Measurements from ENCODE around the gene KDM2A.

Gene KDM2A

DNA sequence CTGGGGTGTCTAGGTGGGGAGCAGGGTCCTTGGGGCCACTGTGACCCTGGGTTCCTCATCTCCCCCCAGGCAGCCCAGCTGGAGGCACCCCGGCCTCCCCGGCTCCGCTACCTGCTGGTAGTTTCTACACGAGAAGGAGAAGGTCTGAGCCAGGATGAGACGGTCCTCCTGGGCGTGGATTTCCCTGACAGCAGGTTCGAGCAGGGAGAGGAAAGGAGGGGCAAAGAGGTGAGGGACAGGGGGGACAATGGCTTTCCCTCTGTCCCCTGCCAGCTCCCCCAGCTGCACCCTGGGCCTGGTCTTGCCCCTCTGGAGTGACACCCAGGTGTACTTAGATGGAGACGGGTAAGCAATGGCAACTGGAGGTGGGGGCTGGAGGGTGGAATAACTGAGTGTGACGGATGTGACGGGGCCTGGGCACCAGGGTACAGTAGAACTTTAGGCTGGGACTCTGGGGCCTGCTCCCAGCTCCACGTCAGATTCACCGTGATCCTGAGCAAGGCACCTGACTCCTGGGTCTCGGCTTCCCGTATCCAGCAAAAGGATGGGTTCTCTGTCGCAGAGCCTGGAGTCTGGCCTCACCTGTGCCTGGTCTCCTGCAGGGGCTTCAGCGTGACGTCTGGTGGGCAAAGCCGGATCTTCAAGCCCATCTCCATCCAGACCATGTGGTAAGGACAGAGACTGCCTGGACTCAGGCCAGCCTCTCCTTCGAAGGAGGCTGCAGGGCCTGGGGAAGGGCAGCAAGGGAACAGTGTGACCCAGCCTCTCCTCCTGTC, 187.9 kb downstream of the KDM2A start:
- Histone ChIP-seq H3K36me3 (ENCODE audit: low read depth) (peaks cover 57% of the 10 kb centered on the region), H3K4me3 (ENCODE audit: severe bottlenecking) (no peak overlapping the region), H3K4me1 (ENCODE audit: insufficient read depth, poor library complexity, severe bottlenecking) (peaks cover 34% of the 10 kb centered on the region), H3K27me3 (ENCODE audit: insufficient read depth, poor library complexity, severe bottlenecking) (no peaks in the 10 kb centered on the region), H3K9me3 (ENCODE audit: severe bottlenecking) (no peaks in the 10 kb centered on the region), H3K27ac (ENCODE audit: poor library complexity, severe bottlenecking) (peak overlapping the region; percentile 82)
- DNase-seq (ENCODE audit: low spot score) (no peak), ATAC-seq (ENCODE audit: low read depth) (no peak)
- TF ChIP-seq, protein P1, sequence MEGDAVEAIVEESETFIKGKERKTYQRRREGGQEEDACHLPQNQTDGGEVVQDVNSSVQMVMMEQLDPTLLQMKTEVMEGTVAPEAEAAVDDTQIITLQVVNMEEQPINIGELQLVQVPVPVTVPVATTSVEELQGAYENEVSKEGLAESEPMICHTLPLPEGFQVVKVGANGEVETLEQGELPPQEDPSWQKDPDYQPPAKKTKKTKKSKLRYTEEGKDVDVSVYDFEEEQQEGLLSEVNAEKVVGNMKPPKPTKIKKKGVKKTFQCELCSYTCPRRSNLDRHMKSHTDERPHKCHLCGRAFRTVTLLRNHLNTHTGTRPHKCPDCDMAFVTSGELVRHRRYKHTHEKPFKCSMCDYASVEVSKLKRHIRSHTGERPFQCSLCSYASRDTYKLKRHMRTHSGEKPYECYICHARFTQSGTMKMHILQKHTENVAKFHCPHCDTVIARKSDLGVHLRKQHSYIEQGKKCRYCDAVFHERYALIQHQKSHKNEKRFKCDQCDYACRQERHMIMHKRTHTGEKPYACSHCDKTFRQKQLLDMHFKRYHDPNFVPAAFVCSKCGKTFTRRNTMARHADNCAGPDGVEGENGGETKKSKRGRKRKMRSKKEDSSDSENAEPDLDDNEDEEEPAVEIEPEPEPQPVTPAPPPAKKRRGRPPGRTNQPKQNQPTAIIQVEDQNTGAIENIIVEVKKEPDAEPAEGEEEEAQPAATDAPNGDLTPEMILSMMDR (IDR thresholded peaks at IDR 0.05; ENCODE audit: poor library complexity, severe bottlenecking) = no peak

DNA sequence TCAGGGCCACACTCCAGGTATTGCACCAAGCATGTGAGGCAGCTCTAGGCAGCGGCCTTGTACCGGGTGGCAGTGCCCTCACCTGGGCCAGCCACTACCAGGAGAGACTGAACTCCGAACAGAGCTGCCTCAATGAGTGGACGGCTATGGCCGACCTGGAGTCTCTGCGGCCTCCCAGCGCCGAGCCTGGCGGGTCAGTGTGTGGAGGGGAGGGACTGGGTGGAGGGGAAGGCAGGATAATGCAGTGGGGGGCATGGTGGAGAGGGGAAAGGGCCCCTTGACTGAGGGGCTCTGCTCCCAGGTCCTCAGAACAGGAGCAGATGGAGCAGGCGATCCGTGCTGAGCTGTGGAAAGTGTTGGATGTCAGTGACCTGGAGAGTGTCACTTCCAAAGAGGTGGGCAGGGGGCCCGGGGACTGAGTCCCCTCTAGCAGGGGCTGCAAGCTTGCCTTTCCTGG, 188.5 kb downstream of the KDM2A start:
- H3K27ac ChIP-seq (ENCODE audit: poor library complexity, severe bottlenecking) = no peak overlapping the region
- no peak overlapping the region for H3K4me3 ChIP-seq (ENCODE audit: severe bottlenecking)
- ATAC-seq (ENCODE audit: low read depth) (no peak), DNase-seq (ENCODE audit: low spot score) (no peak)
- H3K36me3 ChIP-seq (ENCODE audit: low read depth) = peaks cover 62% of the 10 kb centered on the region
- no peaks in the 10 kb centered on the region for H3K27me3 ChIP-seq (ENCODE audit: insufficient read depth, poor library complexity, severe bottlenecking)
- TF ChIP-seq, protein P1 (IDR thresholded peaks at IDR 0.05; ENCODE audit: poor library complexity, severe bottlenecking) = no peak
- H3K9me3 ChIP-seq (ENCODE audit: severe bottlenecking) = no peaks in the 10 kb centered on the region
- H3K4me1 ChIP-seq (ENCODE audit: insufficient read depth, poor library complexity, severe bottlenecking) = peaks cover 34% of the 10 kb centered on the region

Data from RWPE2 (cell line).